PFSK-1 (cell line): ENCODE results near the gene EXD3.

Experiments used
- POLR2AphosphoS5 ChIP-seq: IDR thresholded peaks from 2 replicates; pipeline ENCODE4 v1.6.1; 2012; ENCODE audit warnings: low read depth, mild to moderate bottlenecking, control low read depth, low read length, moderate library complexity
- REST ChIP-seq, 2 experiments: IDR thresholded peaks; 2 replicates each; pipeline versions ENCODE4 v1.6.1 to v1.8.0; 2011 to 2012; ENCODE audit warnings: low read depth in 2 of 2, low read length in 2 of 2, control low read depth in 1 of 2, inconsistent platforms in 1 of 2, mild to moderate bottlenecking in 1 of 2, moderate library complexity in 1 of 2; ENCODE audit not compliant: insufficient read depth in 1 of 2
- SIN3A ChIP-seq: IDR thresholded peaks from 2 replicates; pipeline ENCODE4 v1.6.1; 2012; ENCODE audit warnings: mild to moderate bottlenecking, low read length, moderate library complexity, borderline replicate concordance; ENCODE audit not compliant: insufficient read depth
- TAF1 ChIP-seq: IDR thresholded peaks from 2 replicates; pipeline ENCODE4 v1.6.1; 2012; ENCODE audit warnings: low read length, control low read depth, borderline replicate concordance; ENCODE audit not compliant: insufficient read depth

- TF ChIP-seq REST (IDR thresholded peaks at IDR 0.05; ENCODE audit: insufficient read depth in 1 of 2, low read depth in 2 of 2, low read length in 2 of 2) (no peak), SIN3A (no peak), POLR2AphosphoS5 (no peak), TAF1 (no peak)
Observed at GRCh38 chr9:137393176-137394150, 29.5 kb downstream of the EXD3 start.
